Measurements from ENCODE around the gene FAAP24. TPM values are rescaled to one million over a fixed set of nuclear protein-coding genes. Genes with fewer than 3 reads are reported as not detected.
A peak's percentile ranks its signal among the peaks of the same experiment; 100 is the strongest.
"Not testable (repeated sequence)": the region's sequence is repeated elsewhere in the genome, so short reads cannot be mapped to it uniquely, and the experiment has no call there.

Gene FAAP24
- total RNA-seq, 1 experiment from 2014 or later: 3.3 TPM

- DNase-seq: peak; percentile 84
- H3K36me3 ChIP-seq (replicated peaks; ENCODE audit: control insufficient read depth, insufficient read depth, low read length): no peaks in the 10 kb centered on the region
Observed at GRCh38 chr19:33022472-33023116, 50.6 kb downstream of the FAAP24 start.

GRCh38 chr19:33024398-33024797, 52.4 kb downstream of the FAAP24 start:
- DNase-seq: no peak

More at GRCh38 chr19:33022472-33023116, 50.6 kb downstream of the FAAP24 start:
- Histone ChIP-seq H3K4me3 (ENCODE audit: insufficient read depth, low read depth, low read length) (no peak overlapping the region), H3K27me3 (ENCODE audit: control insufficient read depth, insufficient read depth, low read length) (no peaks in the 10 kb centered on the region)

GRCh38 chr19:33025468-33026238, 53.6 kb downstream of the FAAP24 start:
- not testable (repeated sequence) for DNase-seq; H3K36me3 ChIP-seq (replicated peaks; ENCODE audit: control insufficient read depth, insufficient read depth, low read length); H3K4me3 ChIP-seq (ENCODE audit: insufficient read depth, low read depth, low read length); H3K27me3 ChIP-seq (ENCODE audit: control insufficient read depth, insufficient read depth, low read length)

More at GRCh38 chr19:33024398-33024797, 52.4 kb downstream of the FAAP24 start:
- Histone ChIP-seq H3K27me3 (ENCODE audit: control insufficient read depth, insufficient read depth, low read length) (no peaks in the 10 kb centered on the region), H3K36me3 (replicated peaks; ENCODE audit: control insufficient read depth, insufficient read depth, low read length) (no peaks in the 10 kb centered on the region), H3K4me3 (ENCODE audit: insufficient read depth, low read depth, low read length) (no peak overlapping the region)

GRCh38 chr19:33026602-33027001, 54.6 kb downstream of the FAAP24 start:
- not testable (repeated sequence) for H3K27me3 ChIP-seq (ENCODE audit: control insufficient read depth, insufficient read depth, low read length); H3K36me3 ChIP-seq (replicated peaks; ENCODE audit: control insufficient read depth, insufficient read depth, low read length); H3K4me3 ChIP-seq (ENCODE audit: insufficient read depth, low read depth, low read length); DNase-seq

Other genes with a start within 250 kb of the FAAP24 start
- not detected in 2 replicates for gene SLC7A9, start 102.5 kb upstream of the FAAP24 start, total RNA-seq (2014; rRNA removed; shearing (Covaris generic))
- gene CEP89, start 284 bp upstream of the FAAP24 start, total RNA-seq (2014; rRNA removed; shearing (Covaris generic)): 15.7 and 18.6 TPM in 2 replicates
- 26.6 and 27.0 TPM in 2 replicates for gene RHPN2, start 92.6 kb downstream of the FAAP24 start, total RNA-seq (2014; rRNA removed; shearing (Covaris generic))
- gene GPATCH1, start 108.9 kb downstream of the FAAP24 start, total RNA-seq (2014; rRNA removed; shearing (Covaris generic)): 5.5 and 6.5 TPM in 2 replicates
- not detected in 2 replicates for gene WDR88, start 159.9 kb downstream of the FAAP24 start, total RNA-seq (2014; rRNA removed; shearing (Covaris generic))
- gene LRP3, start 222.1 kb downstream of the FAAP24 start, total RNA-seq (2014; rRNA removed; shearing (Covaris generic)): 54.8 and 57.7 TPM in 2 replicates